ENCODE data around the gene IRAK1BP1. TPM values are rescaled to one million over a fixed set of nuclear protein-coding genes. Genes with fewer than 3 reads are reported as not detected.
"Not testable (repeated sequence)": the region's sequence is repeated elsewhere in the genome, so short reads cannot be mapped to it uniquely, and the experiment has no call there.

IRAK1BP1 gene
- total RNA-seq, 4 donors from 2014 or later: 1.6 to 3.7 (median 2.9) TPM; not detected in 1

DNA sequence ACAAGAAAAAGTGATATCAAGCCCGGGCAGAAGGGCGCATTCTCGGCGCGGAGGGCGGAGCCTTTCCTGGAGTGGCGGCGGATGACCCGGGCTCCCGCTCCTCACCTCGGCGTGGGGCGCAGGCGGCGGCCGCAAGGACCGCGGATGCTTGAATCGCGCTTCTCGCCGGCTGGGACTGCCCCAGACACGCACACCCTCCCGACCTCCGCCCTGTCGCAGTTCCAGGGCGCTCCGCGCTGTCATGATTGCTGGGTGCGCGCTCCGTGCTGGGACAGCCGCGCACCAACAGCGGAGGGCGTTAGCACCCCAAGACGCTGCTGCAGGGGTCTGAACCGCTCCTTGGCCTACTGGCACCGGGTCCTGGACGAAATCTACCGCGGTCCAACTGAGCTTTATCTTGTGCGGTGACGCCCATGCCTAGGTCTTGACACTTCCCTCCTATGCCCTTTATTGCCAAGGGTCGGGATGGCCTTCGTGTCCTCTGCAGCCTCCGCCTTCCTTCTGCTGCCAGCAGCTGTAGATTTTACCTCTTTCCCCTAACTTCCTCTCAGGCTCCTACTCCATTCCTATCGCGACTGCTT is 43.3 kb downstream of the IRAK1BP1 start:
- Histone ChIP-seq H3K36me3 (no peaks in the 10 kb centered on the region), H3K4me1 (peaks cover 0 to 11% (median 5%) of the 10 kb centered on the region in 4 donors), H3K27ac (no peak overlapping the region), H3K27me3 (peaks cover 16% of the 10 kb centered on the region), H3K4me3 (peak overlapping the region in 3 of 4 donors; percentile 28 to 52 (median 36)), H3K9me3 (no peaks in the 10 kb centered on the region)
- in situ Hi-C loops (cut with MboI; ENCODE audit: low pct_ligation_motif_present in 1 of 4, low pct_unique_long_range_greater_than_20kb in 1 of 4, low sequenced_read_pairs in 3 of 4) (no loop called here), intact Hi-C loops (cut with DNase I; ENCODE audit: low total_unique reads) (no loop called here)
- peak; percentile 16 for DNase-seq
- WGBS, 2 donors (ENCODE audit: low coverage in 1 of 2): 9 to 14% methylated on average over 7 to 33 of the region's 49 CpGs
- no peak for TF ChIP-seq EP300 (IDR thresholded peaks at IDR 0.05; ENCODE audit: low read depth)
- TF ChIP-seq POLR2AphosphoS5 (IDR thresholded peaks at IDR 0.05): no peak

GRCh38 chr6:78911218-78911940 is 44.0 kb downstream of the IRAK1BP1 start:
- intact Hi-C loops (cut with DNase I; ENCODE audit: low total_unique reads) (no loop called here), in situ Hi-C loops (cut with MboI; ENCODE audit: low pct_ligation_motif_present in 1 of 4, low pct_unique_long_range_greater_than_20kb in 1 of 4, low sequenced_read_pairs in 3 of 4) (no loop called here)
- TF ChIP-seq POLR2A (IDR thresholded peaks at IDR 0.05): no peak
- TF ChIP-seq CTCF (IDR thresholded peaks at IDR 0.05): no peak
- TF ChIP-seq EP300 (IDR thresholded peaks at IDR 0.05; ENCODE audit: low read depth): no peak
- TF ChIP-seq POLR2AphosphoS5 (IDR thresholded peaks at IDR 0.05): no peak
- H3K9me3 ChIP-seq: no peaks in the 10 kb centered on the region
- WGBS, 2 donors (ENCODE audit: low coverage in 1 of 2): 75 to 76% methylated on average over 6 to 9 of the region's 9 CpGs
- no peaks in the 10 kb centered on the region for H3K36me3 ChIP-seq
- H3K4me3 ChIP-seq: peak overlapping the region in 3 of 4 donors; percentile 28 to 52 (median 36)
- H3K27me3 ChIP-seq: peaks cover 16% of the 10 kb centered on the region
- peaks cover 0 to 11% (median 5%) of the 10 kb centered on the region in 4 donors for H3K4me1 ChIP-seq
- no peak overlapping the region for H3K27ac ChIP-seq
- DNase-seq: no peak

GRCh38 chr6:78916411-78916810 is 49.1 kb downstream of the IRAK1BP1 start:
- TF ChIP-seq CTCF (IDR thresholded peaks at IDR 0.05) (no peak), POLR2AphosphoS5 (IDR thresholded peaks at IDR 0.05) (no peak), POLR2A (IDR thresholded peaks at IDR 0.05) (no peak), EP300 (IDR thresholded peaks at IDR 0.05; ENCODE audit: low read depth) (no peak)
- Histone ChIP-seq H3K4me3 (no peak overlapping the region), H3K27ac (no peak overlapping the region), H3K36me3 (no peaks in the 10 kb centered on the region), H3K9me3 (peaks cover 8 to 14% of the 10 kb centered on the region in 2 donors), H3K4me1 (no peaks in the 10 kb centered on the region), H3K27me3 (no peaks in the 10 kb centered on the region)
- WGBS, 2 donors (ENCODE audit: low coverage in 1 of 2): 88 to 91% methylated on average over 3 of the region's 3 CpGs
- intact Hi-C loops (cut with DNase I; ENCODE audit: low total_unique reads): no loop called here
- in situ Hi-C loops (cut with MboI; ENCODE audit: low pct_ligation_motif_present in 1 of 4, low pct_unique_long_range_greater_than_20kb in 1 of 4, low sequenced_read_pairs in 3 of 4): no loop called here
- no peak for DNase-seq

GRCh38 chr6:78917788-78918187 is 50.4 kb downstream of the IRAK1BP1 start:
- WGBS, 2 donors (ENCODE audit: low coverage in 1 of 2): 100% methylated on average over 1 of the region's 1 CpG; no CpG with 5 or more reads in 1 of the 2 donors
- Histone ChIP-seq H3K36me3 (no peaks in the 10 kb centered on the region), H3K4me1 (no peaks in the 10 kb centered on the region), H3K27me3 (no peaks in the 10 kb centered on the region), H3K4me3 (no peak overlapping the region), H3K27ac (no peak overlapping the region), H3K9me3 (peaks cover 8 to 22% of the 10 kb centered on the region in 2 donors)
- no peak for TF ChIP-seq POLR2AphosphoS5 (IDR thresholded peaks at IDR 0.05)
- no peak for TF ChIP-seq POLR2A (IDR thresholded peaks at IDR 0.05)
- no peak for TF ChIP-seq EP300 (IDR thresholded peaks at IDR 0.05; ENCODE audit: low read depth)
- TF ChIP-seq CTCF (IDR thresholded peaks at IDR 0.05): no peak
- intact Hi-C loops (cut with DNase I; ENCODE audit: low total_unique reads) (no loop called here), in situ Hi-C loops (cut with MboI; ENCODE audit: low pct_ligation_motif_present in 1 of 4, low pct_unique_long_range_greater_than_20kb in 1 of 4, low sequenced_read_pairs in 3 of 4) (no loop called here)
- DNase-seq: no peak

DNA sequence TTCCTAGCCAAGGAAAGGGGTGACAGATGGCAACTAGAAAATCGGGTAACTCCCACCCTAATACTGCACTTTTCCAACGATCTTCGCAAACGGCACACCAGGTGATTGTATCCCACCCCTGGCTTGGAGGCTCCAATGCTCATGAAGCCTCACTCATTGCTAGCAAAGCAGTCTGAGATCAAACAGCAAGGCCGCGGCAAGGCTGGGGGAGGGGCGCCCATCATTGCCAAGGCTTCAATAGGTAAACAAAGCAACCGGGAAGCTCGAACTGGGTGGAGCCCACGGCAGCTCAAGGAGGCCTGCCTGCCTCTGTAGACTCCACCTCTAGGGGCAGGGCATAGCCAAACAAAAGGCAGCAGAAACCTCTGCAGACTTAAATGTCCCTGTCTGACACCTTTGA is 53.8 kb downstream of the IRAK1BP1 start:
- H3K4me3 ChIP-seq; H3K4me1 ChIP-seq; H3K27ac ChIP-seq; in situ Hi-C loops (cut with MboI; ENCODE audit: low pct_ligation_motif_present in 1 of 4, low pct_unique_long_range_greater_than_20kb in 1 of 4, low sequenced_read_pairs in 3 of 4); DNase-seq; intact Hi-C loops (cut with DNase I; ENCODE audit: low total_unique reads); H3K27me3 ChIP-seq; H3K36me3 ChIP-seq: not testable (repeated sequence)
- 83% methylated on average over 10 of the region's 10 CpGs; no CpG with 5 or more reads in 1 of the 2 donors for WGBS, 2 donors (ENCODE audit: low coverage in 1 of 2)
- peaks cover 8 to 26% of the 10 kb centered on the region in 2 donors for H3K9me3 ChIP-seq

Measured in transverse colon (tissue), 4 donors.